T-helper 2 cell treated with Interferon-gamma antibody and Interleukin-4, amounts not matched to agents 5 μg/mL and 100 μg/mL, for 36 hours (primary cell): ENCODE measurements around the gene RIPK1.
"Not testable (repeated sequence)": the region's sequence is repeated elsewhere in the genome, so short reads cannot be mapped to it uniquely, and the experiment has no call there.

Experiments used
- DNase-seq: peaks from one replicate; pipeline ENCODE4 v3.0.0; 2021; ENCODE audit warnings: low spot score
- H3K27ac Mint-ChIP-seq: one replicate; pipeline ENCODE4 v1.8.0; 2021; ENCODE audit warnings: mild to moderate bottlenecking, mixed read lengths
- H3K27me3 Mint-ChIP-seq: one replicate; pipeline ENCODE4 v1.8.0; 2021; ENCODE audit warnings: low read depth, mixed read lengths
- H3K36me3 Mint-ChIP-seq: one replicate; pipeline ENCODE4 v1.8.0; 2021; ENCODE audit warnings: low read depth, mixed read lengths
- H3K4me1 Mint-ChIP-seq: one replicate; pipeline ENCODE4 v1.8.0; 2021; ENCODE audit warnings: low read depth, mixed read lengths
- H3K4me3 Mint-ChIP-seq: one replicate; pipeline ENCODE4 v1.8.0; 2022; ENCODE audit warnings: mild to moderate bottlenecking, moderate library complexity, mixed read lengths
- H3K9me3 Mint-ChIP-seq: one replicate; pipeline ENCODE4 v1.8.0; 2021; ENCODE audit warnings: mixed read lengths

Gene RIPK1

DNA sequence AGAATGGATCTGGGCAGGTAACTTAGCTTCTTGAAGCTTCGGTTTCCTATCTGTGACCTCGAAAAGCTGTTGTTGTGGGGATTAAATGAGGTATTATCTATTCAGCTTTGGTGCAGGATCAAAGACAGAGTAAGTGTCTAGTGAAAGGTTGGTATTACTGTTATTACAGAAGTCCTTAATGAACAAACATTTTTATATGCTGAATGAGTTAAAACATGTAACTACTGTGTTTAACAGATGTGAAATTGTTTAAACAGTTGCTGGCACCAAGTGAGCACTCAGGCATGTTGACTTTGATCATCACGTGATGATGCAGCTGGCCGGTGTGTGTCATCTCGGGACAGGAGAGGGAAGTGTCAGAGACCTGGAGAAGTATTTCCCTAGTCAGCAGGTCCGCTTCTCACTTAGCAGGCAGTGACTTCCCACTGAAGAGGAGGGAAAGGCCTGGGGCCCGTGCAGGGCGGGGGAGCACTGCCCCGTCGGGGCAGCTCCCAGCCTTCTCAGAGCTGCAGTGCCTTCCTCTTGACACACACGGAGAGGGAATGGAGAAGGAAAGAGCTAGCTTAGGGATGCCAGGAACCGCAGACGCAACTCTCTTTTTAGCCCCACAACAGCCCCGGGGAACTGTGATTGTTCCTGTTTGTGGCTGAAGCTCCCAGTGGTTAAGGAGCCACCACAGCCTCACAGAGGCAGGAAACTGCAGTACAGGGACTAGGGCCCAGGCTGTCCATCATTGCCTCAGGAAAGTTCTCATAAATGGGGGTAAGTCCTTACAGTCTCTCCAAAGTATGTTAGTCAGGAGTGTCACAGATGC is 71.0 kb downstream of the RIPK1 start:
- Mint-ChIP-seq H3K36me3 (peaks cover 2% of the 10 kb centered on the region), H3K4me1 (no peaks in the 10 kb centered on the region), H3K9me3 (no peaks in the 10 kb centered on the region), H3K27me3 (no peaks in the 10 kb centered on the region), H3K27ac (no peak overlapping the region), H3K4me3 (no peak overlapping the region)
- no peak for DNase-seq

DNA sequence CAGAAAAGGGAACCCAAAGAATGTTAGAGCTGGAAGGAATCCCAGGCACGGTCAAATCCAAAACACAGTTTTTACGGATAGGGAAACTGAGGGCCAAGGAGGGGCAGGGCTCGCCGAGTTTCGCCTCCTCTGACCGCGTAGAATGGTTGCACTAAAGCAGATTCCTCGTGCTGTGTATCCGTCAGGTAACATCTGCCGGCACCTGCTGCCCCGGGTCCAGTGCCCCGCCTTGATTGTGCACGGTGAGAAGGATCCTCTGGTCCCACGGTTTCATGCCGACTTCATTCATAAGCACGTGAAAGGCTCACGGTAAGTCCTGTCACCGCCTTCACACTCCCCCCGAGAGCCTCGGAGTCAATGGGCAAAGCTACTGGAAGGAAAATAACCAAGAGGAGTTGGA is 71.9 kb downstream of the RIPK1 start:
- DNase-seq, result no peak
- Mint-ChIP-seq H3K27ac (no peak overlapping the region), H3K36me3 (peaks cover 3% of the 10 kb centered on the region), H3K9me3 (no peaks in the 10 kb centered on the region), H3K27me3 (no peaks in the 10 kb centered on the region), H3K4me3 (no peak overlapping the region), H3K4me1 (peaks cover 4% of the 10 kb centered on the region)

DNA sequence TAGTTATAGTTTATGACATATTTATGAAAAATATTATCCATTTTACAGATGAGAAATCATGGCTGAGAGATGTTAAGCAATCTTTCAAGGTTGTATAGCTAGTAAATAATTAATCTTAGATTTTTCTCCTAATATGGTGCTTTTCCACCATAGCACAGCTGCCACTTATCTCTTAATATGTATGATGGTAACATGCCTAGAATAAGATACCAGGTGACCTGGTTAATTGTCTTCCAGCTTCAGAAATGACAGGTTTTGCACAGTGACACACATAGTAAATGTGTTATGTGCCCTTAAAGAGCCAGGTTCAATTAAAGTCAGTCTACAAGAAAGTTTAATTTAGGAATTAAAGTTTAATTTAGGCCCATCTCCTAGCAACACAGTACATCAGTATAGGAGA is 74.2 kb downstream of the RIPK1 start:
- Mint-ChIP-seq H3K4me3 (no peak overlapping the region), H3K27ac (no peak overlapping the region), H3K4me1 (peaks cover 4% of the 10 kb centered on the region), H3K36me3 (peaks cover 8% of the 10 kb centered on the region), H3K27me3 (no peaks in the 10 kb centered on the region), H3K9me3 (no peaks in the 10 kb centered on the region)
- no peak for DNase-seq

- no peaks in the 10 kb centered on the region for H3K27me3 Mint-ChIP-seq
- no peak overlapping the region for H3K4me3 Mint-ChIP-seq
- peaks cover 4% of the 10 kb centered on the region for H3K4me1 Mint-ChIP-seq
- no peak overlapping the region for H3K27ac Mint-ChIP-seq
- H3K9me3 Mint-ChIP-seq, result no peaks in the 10 kb centered on the region
- no peak for DNase-seq
- peaks cover 7% of the 10 kb centered on the region for H3K36me3 Mint-ChIP-seq
Measured at GRCh38 chr6:3143158-3143557, 74.9 kb downstream of the RIPK1 start.

- Mint-ChIP-seq H3K4me1 (peaks cover 4% of the 10 kb centered on the region), H3K27me3 (no peaks in the 10 kb centered on the region), H3K4me3 (no peak overlapping the region), H3K27ac (peak overlapping the region; percentile 51), H3K36me3 (peaks cover 7% of the 10 kb centered on the region), H3K9me3 (no peaks in the 10 kb centered on the region)
- DNase-seq, result no peak
Measured at GRCh38 chr6:3144571-3144970, 76.3 kb downstream of the RIPK1 start.

DNA sequence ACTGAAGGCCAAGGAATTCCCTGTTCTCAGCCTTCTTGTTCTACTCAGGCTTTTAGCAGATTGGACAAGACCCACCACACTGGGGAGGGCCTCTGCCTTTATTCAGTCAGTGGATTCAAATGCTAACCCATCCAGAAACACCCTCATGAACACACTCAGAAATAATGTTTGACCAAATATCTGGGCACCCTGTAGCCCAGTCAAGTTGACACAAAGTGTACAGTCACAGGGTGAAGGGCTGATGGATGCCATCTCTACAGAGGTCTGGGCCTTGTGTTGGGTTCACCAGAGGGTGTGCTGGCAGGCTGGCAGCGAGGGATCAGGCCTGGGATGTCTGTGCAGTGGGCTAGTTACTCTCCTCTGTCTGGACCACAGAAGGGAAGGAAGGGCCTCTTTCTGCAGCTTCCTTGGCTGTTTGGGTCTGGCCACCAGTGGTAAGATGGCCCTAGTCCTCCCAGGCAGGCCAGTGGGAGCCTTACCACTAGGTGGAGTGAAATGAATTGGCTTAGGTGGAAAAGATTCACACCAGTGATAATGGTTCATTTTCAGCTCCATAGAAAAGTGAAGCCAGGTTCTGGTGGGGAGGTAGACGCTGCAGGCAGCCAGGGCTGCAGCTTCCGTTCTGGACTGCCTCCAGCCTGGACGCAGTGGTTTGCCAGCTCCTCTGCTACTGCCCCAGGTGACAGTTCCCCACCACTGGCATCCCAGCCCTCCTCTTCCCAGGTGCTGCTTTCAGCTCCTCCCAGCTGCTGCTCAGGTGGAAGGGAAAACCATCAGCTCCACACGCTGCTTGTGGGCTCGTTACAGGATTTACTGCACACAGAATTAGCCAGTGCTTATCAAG is 79.8 kb downstream of the RIPK1 start:
- Mint-ChIP-seq H3K27me3 (no peaks in the 10 kb centered on the region), H3K4me3 (no peak overlapping the region), H3K4me1 (peaks cover 4% of the 10 kb centered on the region), H3K36me3 (peaks cover 7% of the 10 kb centered on the region), H3K27ac (no peak overlapping the region), H3K9me3 (no peaks in the 10 kb centered on the region)
- no peak for DNase-seq

- H3K27ac Mint-ChIP-seq, result no peak overlapping the region
- H3K27me3 Mint-ChIP-seq, result peaks cover 14% of the 10 kb centered on the region
- peaks cover 5% of the 10 kb centered on the region for H3K36me3 Mint-ChIP-seq
Measured at GRCh38 chr6:3151691-3152090, 83.4 kb downstream of the RIPK1 start.

DNA sequence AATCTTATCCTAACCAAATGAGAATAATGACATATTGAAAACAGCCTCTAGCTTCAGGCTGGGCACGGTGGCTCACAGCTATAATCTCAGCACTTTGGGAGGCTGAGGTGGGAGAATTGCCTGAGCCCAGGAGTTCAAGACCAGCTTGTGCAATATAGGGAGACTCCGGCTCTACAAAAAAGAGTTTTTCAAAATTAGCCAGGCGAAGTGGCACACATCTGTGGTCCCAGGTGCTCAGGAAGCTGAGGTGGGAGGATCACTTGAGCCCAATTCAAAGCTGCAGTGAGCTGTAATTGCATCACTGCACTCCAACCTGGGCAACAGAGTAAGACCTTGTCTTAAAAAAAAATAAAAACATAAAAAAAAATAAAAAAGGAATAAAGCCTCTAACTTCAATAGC is 84.4 kb downstream of the RIPK1 start:
- no peak for DNase-seq
- Mint-ChIP-seq H3K36me3 (no peaks in the 10 kb centered on the region), H3K27me3 (peaks cover 17% of the 10 kb centered on the region), H3K27ac (no peak overlapping the region), H3K9me3 (no peaks in the 10 kb centered on the region), H3K4me3 (no peak overlapping the region), H3K4me1 (peaks cover 5% of the 10 kb centered on the region)

More at GRCh38 chr6:3151691-3152090, 83.4 kb downstream of the RIPK1 start:
- Mint-ChIP-seq H3K4me3 (no peak overlapping the region), H3K9me3 (no peaks in the 10 kb centered on the region), H3K4me1 (peaks cover 3% of the 10 kb centered on the region)
- no peak for DNase-seq

GRCh38 chr6:3155416-3155815 is 87.1 kb downstream of the RIPK1 start:
- H3K27ac Mint-ChIP-seq, H3K9me3 Mint-ChIP-seq, H3K36me3 Mint-ChIP-seq, DNase-seq: not testable (repeated sequence)
- Mint-ChIP-seq H3K4me1 (peaks cover 15% of the 10 kb centered on the region), H3K27me3 (peaks cover 36% of the 10 kb centered on the region), H3K4me3 (peak overlapping the region; percentile 80)

GRCh38 chr6:3156184-3157130 is 88.2 kb downstream of the RIPK1 start:
- Mint-ChIP-seq H3K4me3 (peak overlapping the region; percentile 80), H3K27ac (peak overlapping the region; percentile 82), H3K27me3 (peaks cover 46% of the 10 kb centered on the region), H3K4me1 (peaks cover 16% of the 10 kb centered on the region)
- H3K36me3 Mint-ChIP-seq, H3K9me3 Mint-ChIP-seq: not testable (repeated sequence)
- DNase-seq, result peak; percentile 16

- peaks cover 3% of the 10 kb centered on the region for H3K9me3 Mint-ChIP-seq
- peaks cover 52% of the 10 kb centered on the region for H3K27me3 Mint-ChIP-seq
- peak; percentile 85 for DNase-seq
- peaks cover 16% of the 10 kb centered on the region for H3K4me1 Mint-ChIP-seq
- H3K36me3 Mint-ChIP-seq, result peaks cover 3% of the 10 kb centered on the region
- peak within 1 kb of the TSS; percentile 80 for H3K4me3 Mint-ChIP-seq
- peak within 1 kb of the TSS; percentile 82 for H3K27ac Mint-ChIP-seq
Measured at GRCh38 chr6:3157131-3157933, 89.0 kb downstream of the RIPK1 start, which contains the start of gene TUBB2A. Gene TUBB2A (minus strand): TSS chr6:3157544. CDS start chr6:3157463, 81 bp downstream.

- peaks cover 23% of the 10 kb centered on the region for H3K4me1 Mint-ChIP-seq
- no peak overlapping the region for H3K27ac Mint-ChIP-seq
- H3K4me3 Mint-ChIP-seq, result peak overlapping the region; percentile 39
- peaks cover 3% of the 10 kb centered on the region for H3K9me3 Mint-ChIP-seq
- peaks cover 5% of the 10 kb centered on the region for H3K36me3 Mint-ChIP-seq
- peaks cover 62% of the 10 kb centered on the region for H3K27me3 Mint-ChIP-seq
- peak; percentile 18 for DNase-seq
Measured at GRCh38 chr6:3159805-3160781, 91.8 kb downstream of the RIPK1 start.
